Upper lobe of left lung (tissue), 4 donors: ENCODE data around the gene SMARCB1.

ENCODE experiments used
- CTCF ChIP-seq, 6 experiments: fragments of 450-650 bp in 4 of 6; fragments of 200-600 bp in 2 of 6; sonication (generic) in 2 of 6; IDR thresholded peaks; one replicate each; pipeline ENCODE4 v1.5.1; 2016 to 2019; ENCODE audit warnings: antibody characterized with exemption in 6 of 6
- EP300 ChIP-seq, 4 donors: sonication (generic); formaldehyde crosslinking; IDR thresholded peaks; one replicate each; pipeline ENCODE4 v1.5.1; 2017; ENCODE audit warnings: antibody characterized with exemption in 4 of 4, control low read depth in 2 of 4
- POLR2A ChIP-seq, 4 donors: fragments of 450-650 bp; IDR thresholded peaks; one replicate each; pipeline ENCODE4 v1.5.1; 2016 to 2017; ENCODE audit warnings: antibody characterized with exemption in 4 of 4, mild to moderate bottlenecking in 2 of 4
- POLR2AphosphoS5 ChIP-seq, 2 donors: sonication (generic); formaldehyde crosslinking; IDR thresholded peaks; one replicate each; pipeline ENCODE4 v1.5.1; 2017; ENCODE audit warnings: antibody characterized with exemption in 2 of 2

- no peak for TF ChIP-seq CTCF (IDR thresholded peaks at IDR 0.05)
- no peak for TF ChIP-seq POLR2A (IDR thresholded peaks at IDR 0.05)
- no peak for TF ChIP-seq EP300 (IDR thresholded peaks at IDR 0.05)
- no peak for TF ChIP-seq POLR2AphosphoS5 (IDR thresholded peaks at IDR 0.05)
These were observed 36.6 kb downstream of the SMARCB1 start for GRCh38 chr22:23823331-23823791.
